Activated naive CD4-positive, alpha-beta T cell treated with anti-CD3 and anti-CD28 coated beads, Interleukin-2, amount 50 U/mL, for 72 hours (primary cell): ENCODE results near the gene CCDC167. TPM values are rescaled to one million over a fixed set of nuclear protein-coding genes. Genes with fewer than 3 reads are reported as not detected.
A peak's percentile ranks its signal among the peaks of the same experiment; 100 is the strongest.

ENCODE experiments used
- ATAC-seq, 2 donors: fragments of 150-1000 bp; cut with Tn5 transposase; 2 replicates each; pipeline ENCODE4 v1.10.0; 2021; ENCODE audit warnings: mild to moderate bottlenecking in 2 of 2, moderate library complexity in 2 of 2
- DNase-seq, 2 donors: peaks; one replicate each; pipeline ENCODE4 v3.0.0; 2021 to 2022; ENCODE audit warnings: low spot score in 2 of 2
- H3K27ac Mint-ChIP-seq, 2 donors: one replicate each; pipeline ENCODE4 v1.8.0; 2022; ENCODE audit warnings: mild to moderate bottlenecking in 2 of 2, mixed read lengths in 2 of 2
- H3K36me3 Mint-ChIP-seq, 2 donors: one replicate each; pipeline ENCODE4 v1.8.0; 2022; ENCODE audit warnings: mixed read lengths in 2 of 2
- H3K9me3 Mint-ChIP-seq, 2 donors: one replicate each; pipeline ENCODE4 v1.8.0; 2022; ENCODE audit warnings: mixed read lengths in 2 of 2
- total RNA-seq, 2 donors: library from RNA; stranded (reverse); gene quantifications; one replicate each; pipeline ENCODE4 v1.2.3, GENCODE V29; 2022

Gene CCDC167
- total RNA-seq = 10 to 100 TPM; 53.3 to 68.6 TPM

- ATAC-seq (peak; percentile 77 to 79), DNase-seq (peak; percentile 97)
- Mint-ChIP-seq H3K27ac (peak within 1 kb of the TSS; percentile 93 to 99), H3K36me3 (peaks cover 21 to 48% of the 10 kb centered on the region in 2 donors), H3K9me3 (peaks cover 0 to 11% of the 10 kb centered on the region in 2 donors)
Measured at GRCh38 chr6:37499433-37500293, at the start of gene CCDC167. Gene CCDC167 (minus strand): TSS chr6:37499893. CDS start chr6:37499863, 30 bp downstream.

GRCh38 chr6:37549154-37549553 is 49.5 kb upstream of the CCDC167 start:
- Mint-ChIP-seq H3K27ac (no peak overlapping the region), H3K9me3 (no peaks in the 10 kb centered on the region)
- no peak for ATAC-seq

GRCh38 chr6:37548067-37548674 is 48.5 kb upstream of the CCDC167 start:
- ATAC-seq = no peak
- no peaks in the 10 kb centered on the region for H3K9me3 Mint-ChIP-seq
- no peaks in the 10 kb centered on the region for H3K36me3 Mint-ChIP-seq
- DNase-seq = no peak
- H3K27ac Mint-ChIP-seq = no peak overlapping the region

More at GRCh38 chr6:37549154-37549553, 49.5 kb upstream of the CCDC167 start:
- H3K36me3 Mint-ChIP-seq = no peaks in the 10 kb centered on the region
- no peak for DNase-seq

GRCh38 chr6:37547564-37548061 is 47.9 kb upstream of the CCDC167 start:
- no peak overlapping the region for H3K27ac Mint-ChIP-seq
- ATAC-seq = no peak

GRCh38 chr6:37546141-37546871 is 46.6 kb upstream of the CCDC167 start:
- DNase-seq (no peak), ATAC-seq (no peak)
- Mint-ChIP-seq H3K27ac (no peak overlapping the region), H3K36me3 (no peaks in the 10 kb centered on the region), H3K9me3 (no peaks in the 10 kb centered on the region)

More at GRCh38 chr6:37547564-37548061, 47.9 kb upstream of the CCDC167 start:
- Mint-ChIP-seq H3K36me3 (no peaks in the 10 kb centered on the region), H3K9me3 (no peaks in the 10 kb centered on the region)
- DNase-seq = no peak

- Mint-ChIP-seq H3K9me3 (no peaks in the 10 kb centered on the region), H3K27ac (no peak overlapping the region), H3K36me3 (no peaks in the 10 kb centered on the region)
- no peak for DNase-seq
- no peak for ATAC-seq
Measured at GRCh38 chr6:37544530-37544929, 44.8 kb upstream of the CCDC167 start.

- DNase-seq (no peak), ATAC-seq (no peak)
- Mint-ChIP-seq H3K36me3 (no peaks in the 10 kb centered on the region), H3K9me3 (no peaks in the 10 kb centered on the region), H3K27ac (no peak overlapping the region)
Measured at GRCh38 chr6:37543361-37543760, 43.7 kb upstream of the CCDC167 start.

GRCh38 chr6:37541346-37541745 is 41.7 kb upstream of the CCDC167 start:
- no peak overlapping the region for H3K27ac Mint-ChIP-seq
- DNase-seq (no peak), ATAC-seq (no peak)
- no peaks in the 10 kb centered on the region for H3K9me3 Mint-ChIP-seq
- no peaks in the 10 kb centered on the region for H3K36me3 Mint-ChIP-seq

- no peak for ATAC-seq
- Mint-ChIP-seq H3K36me3 (no peaks in the 10 kb centered on the region), H3K27ac (no peak overlapping the region), H3K9me3 (no peaks in the 10 kb centered on the region)
- DNase-seq = no peak
Measured at GRCh38 chr6:37540390-37540789, 40.7 kb upstream of the CCDC167 start.

GRCh38 chr6:37540029-37540352 is 40.3 kb upstream of the CCDC167 start:
- ATAC-seq (peak in 1 of 2 donors; percentile 70), DNase-seq (no peak)
- no peaks in the 10 kb centered on the region for H3K36me3 Mint-ChIP-seq
- H3K9me3 Mint-ChIP-seq = no peaks in the 10 kb centered on the region
- H3K27ac Mint-ChIP-seq = no peak overlapping the region

GRCh38 chr6:37539171-37540028 is 39.7 kb upstream of the CCDC167 start:
- no peak for DNase-seq
- no peak overlapping the region for H3K27ac Mint-ChIP-seq
- no peak for ATAC-seq
- H3K36me3 Mint-ChIP-seq = no peaks in the 10 kb centered on the region
- no peaks in the 10 kb centered on the region for H3K9me3 Mint-ChIP-seq

- no peak overlapping the region for H3K27ac Mint-ChIP-seq
- H3K36me3 Mint-ChIP-seq = no peaks in the 10 kb centered on the region
- ATAC-seq (no peak), DNase-seq (no peak)
- H3K9me3 Mint-ChIP-seq = no peaks in the 10 kb centered on the region
Measured at GRCh38 chr6:37538107-37538506, 38.4 kb upstream of the CCDC167 start.

- no peaks in the 10 kb centered on the region for H3K36me3 Mint-ChIP-seq
- ATAC-seq = no peak
- H3K27ac Mint-ChIP-seq = no peak overlapping the region
- no peak for DNase-seq
- H3K9me3 Mint-ChIP-seq = no peaks in the 10 kb centered on the region
Measured at GRCh38 chr6:37537548-37537947, 37.9 kb upstream of the CCDC167 start.

GRCh38 chr6:37536491-37537190 is 36.9 kb upstream of the CCDC167 start:
- ATAC-seq (peak; percentile 15 to 20), DNase-seq (no peak)
- Mint-ChIP-seq H3K27ac (no peak overlapping the region), H3K36me3 (no peaks in the 10 kb centered on the region), H3K9me3 (no peaks in the 10 kb centered on the region)

GRCh38 chr6:37535759-37536490 is 36.2 kb upstream of the CCDC167 start:
- Mint-ChIP-seq H3K27ac (no peak overlapping the region), H3K9me3 (no peaks in the 10 kb centered on the region), H3K36me3 (no peaks in the 10 kb centered on the region)
- peak; percentile 65 to 84 for ATAC-seq
- DNase-seq = peak in 1 of 2 donors; percentile 36
